ENCODE data around the gene OR2T27. TPM values are rescaled to one million over a fixed set of nuclear protein-coding genes. Genes with fewer than 3 reads are reported as not detected.
"Not testable (repeated sequence)": the region's sequence is repeated elsewhere in the genome, so short reads cannot be mapped to it uniquely, and the experiment has no call there.

Gene OR2T27, protein sequence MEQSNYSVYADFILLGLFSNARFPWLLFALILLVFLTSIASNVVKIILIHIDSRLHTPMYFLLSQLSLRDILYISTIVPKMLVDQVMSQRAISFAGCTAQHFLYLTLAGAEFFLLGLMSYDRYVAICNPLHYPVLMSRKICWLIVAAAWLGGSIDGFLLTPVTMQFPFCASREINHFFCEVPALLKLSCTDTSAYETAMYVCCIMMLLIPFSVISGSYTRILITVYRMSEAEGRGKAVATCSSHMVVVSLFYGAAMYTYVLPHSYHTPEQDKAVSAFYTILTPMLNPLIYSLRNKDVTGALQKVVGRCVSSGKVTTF
- total RNA-seq, result not detected
- not detected for polyA plus RNA-seq (ENCODE audit: insufficient read depth in 1 of 8, insufficient read length in 8 of 8, low replicate concordance in 1 of 8)
- long read RNA-seq, donor 1, result 0 reads
- long read RNA-seq, donor 2, result 0 reads
- long read RNA-seq, donor 3, result 0 reads
- long read RNA-seq, donor 4, result 0 reads
- long read RNA-seq, donor 5, result 0 reads
- long read RNA-seq, donor 6, result 0 reads
- long read RNA-seq, donor 7, result 0 reads
- long read RNA-seq, donor 8, result 0 reads
- long read RNA-seq, donor 9, result 0 reads
- long read RNA-seq, donor 10, result 0 reads
- long read RNA-seq, donor 11, result 0 reads

DNA sequence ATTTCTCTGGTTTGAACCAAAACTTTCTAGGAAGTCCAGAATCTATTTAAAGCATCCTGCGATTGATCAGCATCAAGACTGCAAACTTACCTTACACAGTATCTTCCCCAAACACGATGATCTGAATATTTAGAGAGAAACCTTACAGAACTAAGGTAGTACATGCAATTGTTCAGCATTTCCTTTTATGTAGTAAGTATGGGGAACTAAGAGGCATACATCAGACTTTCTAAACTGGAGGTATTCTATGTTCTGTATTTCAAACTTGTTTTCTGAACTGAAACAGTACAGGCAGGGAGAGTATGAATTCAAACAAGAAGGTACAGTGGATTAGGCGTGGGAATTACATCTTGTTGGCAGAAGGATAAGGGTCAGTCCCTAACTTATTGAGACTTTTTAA is at the start of gene OR2T27:
Gene OR2T27 (minus strand): TSS at position 175 of the 400 bp plus-strand sequence. CDS start 4,644 bp downstream, outside the sequence.
- H3K27ac ChIP-seq (ENCODE audit: low read length); H3K4me3 ChIP-seq (ENCODE audit: low read length); H3K36me3 ChIP-seq (ENCODE audit: control insufficient read depth, insufficient read depth, low read length); H3K9me3 ChIP-seq (replicated peaks; ENCODE audit: control insufficient read depth, low read depth, low read length); H3K4me1 ChIP-seq (ENCODE audit: control insufficient read depth, insufficient read depth, low read length); DNase-seq; H3K27me3 ChIP-seq (ENCODE audit: control insufficient read depth, insufficient read depth, low read length): not testable (repeated sequence)
- WGBS (ENCODE audit: insufficient coverage), result no CpG with 5 or more reads among the region's 3 CpGs

DNA sequence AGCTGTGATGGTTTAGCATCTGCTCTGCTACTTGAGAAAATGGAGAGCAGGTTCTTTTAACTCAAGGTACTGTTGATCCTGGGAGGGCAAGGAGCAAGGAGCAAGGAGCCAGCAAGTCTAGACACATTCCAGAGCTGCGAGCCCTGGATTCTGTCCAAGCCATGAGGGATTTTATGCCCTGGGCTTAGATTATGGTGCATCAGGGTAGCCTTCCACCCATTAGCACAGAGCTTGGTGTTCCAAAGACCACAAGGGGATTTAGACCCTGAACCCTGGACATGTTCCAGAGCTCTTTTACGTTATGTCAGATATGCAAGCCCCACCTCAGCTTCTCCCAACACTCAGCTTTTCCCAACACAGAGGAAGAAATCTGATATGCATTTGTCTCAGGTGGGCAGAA is 49.3 kb upstream of the OR2T27 start:
- Histone ChIP-seq H3K27ac (ENCODE audit: low read length) (no peak overlapping the region), H3K4me3 (ENCODE audit: low read length) (no peak overlapping the region), H3K9me3 (replicated peaks; ENCODE audit: control insufficient read depth, low read depth, low read length) (peaks cover 43% of the 10 kb centered on the region), H3K4me1 (ENCODE audit: control insufficient read depth, insufficient read depth, low read length) (no peaks in the 10 kb centered on the region), H3K27me3 (ENCODE audit: control insufficient read depth, insufficient read depth, low read length) (no peaks in the 10 kb centered on the region), H3K36me3 (ENCODE audit: control insufficient read depth, insufficient read depth, low read length) (no peaks in the 10 kb centered on the region)
- DNase-seq, result no peak
- no CpG with 5 or more reads among the region's 2 CpGs for WGBS (ENCODE audit: insufficient coverage)

DNA sequence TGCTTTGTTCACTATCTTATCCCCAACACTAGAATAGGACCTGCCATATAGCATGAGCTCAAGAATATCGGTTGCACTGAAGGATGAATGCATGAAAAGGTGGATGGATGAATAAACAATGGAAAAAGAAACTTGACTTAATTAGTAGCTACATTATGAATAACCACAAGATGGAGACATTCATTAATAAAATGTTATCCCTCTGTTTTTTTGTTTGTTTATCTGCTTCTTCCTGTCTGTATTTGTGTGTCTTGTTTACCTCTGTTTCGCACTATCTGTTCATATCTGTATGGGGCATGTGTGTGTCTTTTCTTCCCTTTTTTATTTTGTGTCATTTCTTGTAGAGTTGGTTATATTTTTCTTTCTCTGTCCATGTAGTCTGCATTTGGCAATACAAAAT is 48.3 kb upstream of the OR2T27 start:
- H3K36me3 ChIP-seq (ENCODE audit: control insufficient read depth, insufficient read depth, low read length), result no peaks in the 10 kb centered on the region
- H3K27me3 ChIP-seq (ENCODE audit: control insufficient read depth, insufficient read depth, low read length), result no peaks in the 10 kb centered on the region
- DNase-seq, result no peak
- no peak overlapping the region for H3K4me3 ChIP-seq (ENCODE audit: low read length)
- no CpG with 5 or more reads among the region's 2 CpGs for WGBS (ENCODE audit: insufficient coverage)
- H3K27ac ChIP-seq (ENCODE audit: low read length), result no peak overlapping the region
- no peaks in the 10 kb centered on the region for H3K4me1 ChIP-seq (ENCODE audit: control insufficient read depth, insufficient read depth, low read length)
- H3K9me3 ChIP-seq (replicated peaks; ENCODE audit: control insufficient read depth, low read depth, low read length), result peaks cover 39% of the 10 kb centered on the region

DNA sequence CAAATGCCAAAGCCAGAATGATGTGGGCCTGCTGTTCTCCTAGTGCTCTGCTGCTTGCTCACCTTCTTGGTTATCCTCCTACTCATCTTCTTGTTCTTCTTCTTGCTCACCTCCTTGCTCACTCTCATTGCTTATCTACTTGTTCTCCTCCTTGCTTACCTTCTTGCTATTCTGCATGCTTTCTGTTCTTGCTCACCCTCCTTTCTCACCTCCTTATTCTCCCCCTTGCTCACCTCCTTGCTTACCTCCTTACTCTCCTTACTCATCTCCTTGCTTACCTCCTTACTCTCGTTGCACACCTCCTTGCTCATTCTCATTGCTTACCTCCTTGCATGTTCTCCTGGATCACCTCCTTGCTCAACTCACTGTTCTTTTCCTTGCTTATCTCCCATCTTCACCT is 47.4 kb upstream of the OR2T27 start, which contains the start of gene OR14I1:
Gene OR14I1 (minus strand): TSS at position 53 of the 400 bp plus-strand sequence.
- whole genome bisulfite sequencing (ENCODE audit: insufficient coverage), result 68% methylated on average over 1 of the region's 1 CpG
- H3K36me3 ChIP-seq (ENCODE audit: control insufficient read depth, insufficient read depth, low read length), result no peaks in the 10 kb centered on the region
- peaks cover 39% of the 10 kb centered on the region for H3K9me3 ChIP-seq (replicated peaks; ENCODE audit: control insufficient read depth, low read depth, low read length)
- DNase-seq, result no peak
- H3K27ac ChIP-seq (ENCODE audit: low read length), result no peak within 1 kb of the TSS
- H3K27me3 ChIP-seq (ENCODE audit: control insufficient read depth, insufficient read depth, low read length), result no peaks in the 10 kb centered on the region
- H3K4me1 ChIP-seq (ENCODE audit: control insufficient read depth, insufficient read depth, low read length), result no peaks in the 10 kb centered on the region
- no peak within 1 kb of the TSS for H3K4me3 ChIP-seq (ENCODE audit: low read length)

DNA sequence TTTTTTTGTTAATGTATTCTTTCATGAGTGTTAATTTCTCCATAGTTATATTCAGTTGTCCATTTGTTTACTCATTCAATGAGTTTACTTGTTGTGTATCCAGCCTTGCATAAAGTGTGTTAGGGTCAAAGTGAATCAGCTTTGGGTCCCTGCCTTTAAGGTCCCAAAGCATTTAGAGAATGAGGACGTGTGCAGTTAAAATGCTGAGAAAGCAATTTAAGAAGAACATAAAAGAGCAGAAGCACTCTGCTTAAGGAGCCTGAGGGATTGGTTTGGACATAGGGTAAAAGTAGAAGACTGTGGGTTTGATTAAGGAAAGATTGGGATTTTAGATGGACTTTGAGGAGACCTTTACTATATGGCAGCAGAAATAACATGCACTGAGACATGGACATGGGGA is 43.8 kb upstream of the OR2T27 start:
- Histone ChIP-seq H3K9me3 (replicated peaks; ENCODE audit: control insufficient read depth, low read depth, low read length) (peaks cover 46% of the 10 kb centered on the region), H3K4me1 (ENCODE audit: control insufficient read depth, insufficient read depth, low read length) (no peaks in the 10 kb centered on the region), H3K4me3 (ENCODE audit: low read length) (no peak overlapping the region), H3K27ac (ENCODE audit: low read length) (no peak overlapping the region), H3K36me3 (ENCODE audit: control insufficient read depth, insufficient read depth, low read length) (no peaks in the 10 kb centered on the region), H3K27me3 (ENCODE audit: control insufficient read depth, insufficient read depth, low read length) (no peaks in the 10 kb centered on the region)
- WGBS (ENCODE audit: insufficient coverage), result 30% methylated on average over 1 of the region's 1 CpG
- DNase-seq, result no peak

DNA sequence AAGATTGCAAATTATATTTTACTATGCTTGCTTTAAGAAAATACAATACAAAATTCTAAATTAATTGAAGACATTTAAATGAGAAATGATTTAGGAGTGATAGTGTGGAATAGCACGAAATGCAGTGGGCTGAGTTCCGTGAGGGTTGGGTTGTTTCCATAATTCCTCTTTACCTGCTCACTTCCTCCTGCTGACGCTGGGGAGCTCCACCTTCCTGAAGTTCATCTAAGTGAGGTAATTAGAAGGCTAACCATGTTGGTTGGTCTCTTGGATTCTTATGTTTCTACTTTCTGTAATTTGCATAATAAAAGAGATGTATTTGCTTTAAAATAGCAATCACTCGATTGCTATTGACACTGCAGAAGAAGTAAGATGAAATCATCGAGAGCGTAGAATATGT is 42.6 kb upstream of the OR2T27 start:
- no peak overlapping the region for H3K4me3 ChIP-seq (ENCODE audit: low read length)
- H3K9me3 ChIP-seq (replicated peaks; ENCODE audit: control insufficient read depth, low read depth, low read length), result peaks cover 47% of the 10 kb centered on the region
- H3K4me1 ChIP-seq (ENCODE audit: control insufficient read depth, insufficient read depth, low read length), result no peaks in the 10 kb centered on the region
- no peaks in the 10 kb centered on the region for H3K27me3 ChIP-seq (ENCODE audit: control insufficient read depth, insufficient read depth, low read length)
- WGBS (ENCODE audit: insufficient coverage), result 100% methylated on average over 1 of the region's 6 CpGs
- no peak overlapping the region for H3K27ac ChIP-seq (ENCODE audit: low read length)
- DNase-seq, result no peak
- no peaks in the 10 kb centered on the region for H3K36me3 ChIP-seq (ENCODE audit: control insufficient read depth, insufficient read depth, low read length)

DNA sequence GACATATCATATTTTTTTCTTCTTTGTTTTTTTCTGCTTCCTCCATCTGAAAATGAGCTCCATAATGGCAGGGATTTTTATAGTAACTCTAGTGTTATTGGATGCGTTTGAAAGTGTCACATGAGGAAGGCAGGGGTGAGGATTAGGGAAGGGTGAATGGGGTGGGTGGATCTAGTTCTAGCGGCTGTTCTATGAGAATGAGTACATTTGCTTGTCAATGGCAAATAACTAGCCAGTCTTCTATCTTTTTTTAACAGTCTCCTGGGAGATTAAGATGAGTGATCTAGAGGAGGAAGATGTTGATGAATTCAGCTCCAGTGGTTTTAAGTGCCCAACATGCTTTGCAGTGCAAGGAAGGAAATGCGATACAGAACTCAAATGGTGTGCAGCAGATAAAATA is 41.4 kb upstream of the OR2T27 start:
- H3K27ac ChIP-seq (ENCODE audit: low read length), result no peak overlapping the region
- DNase-seq, result no peak
- no CpG with 5 or more reads among the region's 3 CpGs for WGBS (ENCODE audit: insufficient coverage)
- no peaks in the 10 kb centered on the region for H3K4me1 ChIP-seq (ENCODE audit: control insufficient read depth, insufficient read depth, low read length)
- no peaks in the 10 kb centered on the region for H3K27me3 ChIP-seq (ENCODE audit: control insufficient read depth, insufficient read depth, low read length)
- H3K9me3 ChIP-seq (replicated peaks; ENCODE audit: control insufficient read depth, low read depth, low read length), result peaks cover 45% of the 10 kb centered on the region
- H3K4me3 ChIP-seq (ENCODE audit: low read length), result no peak overlapping the region
- no peaks in the 10 kb centered on the region for H3K36me3 ChIP-seq (ENCODE audit: control insufficient read depth, insufficient read depth, low read length)

DNA sequence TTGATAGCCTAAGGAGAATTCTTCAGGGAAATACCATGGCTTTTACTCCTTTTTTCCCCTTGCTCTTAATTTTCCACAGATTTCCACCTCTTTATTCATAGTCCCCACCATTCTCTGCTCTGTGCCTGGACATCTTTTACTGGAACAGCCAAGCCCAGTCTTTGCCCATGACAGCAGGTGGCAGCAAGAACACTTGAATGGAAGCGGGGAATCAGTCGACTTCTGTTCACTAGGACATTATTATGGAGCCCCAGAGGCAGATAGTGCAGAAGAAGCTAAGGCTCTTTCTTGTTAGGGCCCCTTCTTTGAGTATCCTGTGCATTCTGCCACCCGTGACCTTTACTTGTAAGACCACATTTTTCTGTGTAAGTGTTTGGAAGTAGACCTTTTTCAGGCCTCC is 40.9 kb upstream of the OR2T27 start:
- 67% methylated on average over 2 of the region's 3 CpGs for WGBS (ENCODE audit: insufficient coverage)
- no peaks in the 10 kb centered on the region for H3K27me3 ChIP-seq (ENCODE audit: control insufficient read depth, insufficient read depth, low read length)
- no peak overlapping the region for H3K27ac ChIP-seq (ENCODE audit: low read length)
- H3K9me3 ChIP-seq (replicated peaks; ENCODE audit: control insufficient read depth, low read depth, low read length), result peaks cover 47% of the 10 kb centered on the region
- peak; percentile 7 for DNase-seq
- no peaks in the 10 kb centered on the region for H3K4me1 ChIP-seq (ENCODE audit: control insufficient read depth, insufficient read depth, low read length)
- H3K36me3 ChIP-seq (ENCODE audit: control insufficient read depth, insufficient read depth, low read length), result no peaks in the 10 kb centered on the region
- no peak overlapping the region for H3K4me3 ChIP-seq (ENCODE audit: low read length)

DNA sequence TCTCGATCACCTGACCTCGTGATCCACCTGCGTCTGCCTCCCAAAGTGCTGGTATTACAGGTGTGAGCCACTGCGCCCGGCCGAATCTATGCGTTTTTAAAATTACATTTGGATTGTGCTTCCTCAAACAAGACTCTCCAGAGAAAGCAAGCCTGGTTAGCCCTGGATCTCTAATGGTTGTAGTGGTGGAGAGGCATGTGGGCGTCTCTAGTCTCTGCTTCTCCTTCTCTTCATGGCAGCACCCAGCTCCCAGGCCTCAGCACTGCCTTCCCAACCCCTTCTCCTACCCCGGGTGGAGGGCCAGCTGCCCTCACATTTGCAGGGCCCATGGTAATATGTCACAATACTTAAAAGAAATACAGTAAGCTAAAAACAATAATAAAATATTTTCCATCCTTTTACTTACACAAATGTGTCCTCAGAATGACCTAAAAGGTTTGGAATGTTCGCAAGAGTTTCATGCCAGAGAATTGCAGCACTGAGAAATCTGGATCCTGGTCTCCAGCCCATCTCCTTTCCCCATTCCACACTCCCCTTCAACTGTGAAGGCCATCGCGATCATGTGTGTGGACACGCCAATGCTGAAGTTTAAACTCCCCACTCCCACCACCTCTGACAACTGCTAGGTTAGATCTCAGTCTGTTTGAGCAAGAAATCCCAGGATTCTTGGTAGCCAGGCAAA is 40.3 kb upstream of the OR2T27 start:
- Histone ChIP-seq H3K9me3 (replicated peaks; ENCODE audit: control insufficient read depth, low read depth, low read length) (peaks cover 48% of the 10 kb centered on the region), H3K27me3 (ENCODE audit: control insufficient read depth, insufficient read depth, low read length) (no peaks in the 10 kb centered on the region), H3K4me3 (ENCODE audit: low read length) (no peak overlapping the region), H3K4me1 (ENCODE audit: control insufficient read depth, insufficient read depth, low read length) (no peaks in the 10 kb centered on the region), H3K27ac (ENCODE audit: low read length) (no peak overlapping the region), H3K36me3 (ENCODE audit: control insufficient read depth, insufficient read depth, low read length) (no peaks in the 10 kb centered on the region)
- WGBS (ENCODE audit: insufficient coverage), result 90% methylated on average over 4 of the region's 13 CpGs
- DNase-seq, result no peak

DNA sequence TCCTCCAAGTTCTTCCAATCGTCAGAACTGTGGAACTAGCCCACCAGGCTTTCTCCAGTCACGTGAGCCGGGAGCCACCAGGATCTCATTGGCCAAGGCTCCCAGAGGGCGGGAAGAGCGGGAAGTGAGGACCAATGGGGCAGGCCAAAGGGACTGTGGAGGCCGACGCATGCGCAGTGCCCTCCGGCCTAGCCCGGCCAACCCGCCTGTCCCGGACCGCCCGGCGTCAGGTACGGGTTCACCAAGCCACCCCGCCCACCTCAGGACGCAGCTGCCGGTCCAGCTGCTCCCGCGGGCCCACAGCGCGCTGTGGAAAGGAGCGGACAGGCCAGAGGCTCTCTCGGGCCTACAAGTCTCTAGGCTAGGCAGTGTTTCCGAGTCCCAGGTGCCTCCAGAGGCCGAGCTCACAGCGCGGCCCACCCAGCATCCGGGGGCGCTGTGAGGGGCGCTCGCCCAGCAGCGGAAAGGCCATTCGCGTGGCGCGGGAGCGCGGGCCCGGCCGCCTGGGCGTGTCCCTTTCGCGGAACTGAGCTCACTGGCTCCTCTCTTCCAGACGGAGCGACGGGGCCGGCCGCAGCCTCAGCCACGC is 36.3 kb upstream of the OR2T27 start:
- peaks cover 40% of the 10 kb centered on the region for H3K9me3 ChIP-seq (replicated peaks; ENCODE audit: control insufficient read depth, low read depth, low read length)
- H3K27ac ChIP-seq (ENCODE audit: low read length), result no peak overlapping the region
- H3K4me1 ChIP-seq (ENCODE audit: control insufficient read depth, insufficient read depth, low read length), result no peaks in the 10 kb centered on the region
- 74% methylated on average over 49 of the region's 51 CpGs for WGBS (ENCODE audit: insufficient coverage)
- H3K27me3 ChIP-seq (ENCODE audit: control insufficient read depth, insufficient read depth, low read length), result no peaks in the 10 kb centered on the region
- no peak for DNase-seq
- no peaks in the 10 kb centered on the region for H3K36me3 ChIP-seq (ENCODE audit: control insufficient read depth, insufficient read depth, low read length)
- no peak overlapping the region for H3K4me3 ChIP-seq (ENCODE audit: low read length)

Measured in muscle of leg (tissue), 16 donors.